ENCODE data around the gene MACROD1. TPM values are rescaled to one million over a fixed set of nuclear protein-coding genes. Genes with fewer than 3 reads are reported as not detected.
"Not testable (repeated sequence)": the region's sequence is repeated elsewhere in the genome, so short reads cannot be mapped to it uniquely, and the experiment has no call there.

Gene MACROD1
- total RNA-seq, 1 donor from 2014 or later: 19.3 TPM

DNA sequence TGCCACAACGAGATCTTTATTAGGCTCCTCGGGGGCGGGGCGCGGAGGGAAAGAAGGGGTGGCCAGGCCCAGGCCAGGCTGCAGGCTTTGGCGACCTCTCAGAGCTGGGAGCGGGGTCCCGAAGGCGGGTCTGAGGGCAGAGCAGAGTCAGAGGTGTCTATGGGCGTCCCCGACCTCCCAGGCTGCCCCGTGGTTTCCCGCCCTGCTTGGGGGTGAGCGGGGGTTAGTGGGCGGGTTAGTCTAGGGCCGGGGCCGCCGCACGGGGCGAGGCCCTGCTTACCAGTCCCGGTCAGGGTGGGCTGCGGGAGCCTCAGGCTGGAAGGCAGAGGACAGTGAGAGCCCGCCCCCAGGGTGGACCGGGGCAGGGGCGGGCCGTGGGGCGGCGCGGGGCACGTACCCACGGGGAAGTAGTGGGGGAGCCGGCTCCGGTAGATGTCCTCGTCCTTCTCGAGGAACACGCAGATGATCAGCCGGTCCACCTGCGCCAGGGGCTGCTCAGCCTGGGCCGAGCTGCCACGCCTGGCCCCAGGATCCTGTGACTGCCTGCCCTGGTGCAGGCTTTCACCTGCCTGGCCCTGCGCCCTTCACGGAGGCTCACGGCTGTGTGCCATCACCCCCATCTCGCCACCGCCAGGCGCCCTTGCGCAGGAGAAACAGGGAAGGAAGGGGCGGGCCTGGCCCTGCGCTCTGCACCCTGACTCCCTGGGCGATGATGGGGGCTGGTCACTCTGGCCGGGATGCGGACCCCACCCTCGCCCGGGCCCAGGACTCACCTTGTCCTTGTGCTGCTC, 167.2 kb downstream of the MACROD1 start:
- no peak for DNase-seq (ENCODE audit: low spot score)

DNA sequence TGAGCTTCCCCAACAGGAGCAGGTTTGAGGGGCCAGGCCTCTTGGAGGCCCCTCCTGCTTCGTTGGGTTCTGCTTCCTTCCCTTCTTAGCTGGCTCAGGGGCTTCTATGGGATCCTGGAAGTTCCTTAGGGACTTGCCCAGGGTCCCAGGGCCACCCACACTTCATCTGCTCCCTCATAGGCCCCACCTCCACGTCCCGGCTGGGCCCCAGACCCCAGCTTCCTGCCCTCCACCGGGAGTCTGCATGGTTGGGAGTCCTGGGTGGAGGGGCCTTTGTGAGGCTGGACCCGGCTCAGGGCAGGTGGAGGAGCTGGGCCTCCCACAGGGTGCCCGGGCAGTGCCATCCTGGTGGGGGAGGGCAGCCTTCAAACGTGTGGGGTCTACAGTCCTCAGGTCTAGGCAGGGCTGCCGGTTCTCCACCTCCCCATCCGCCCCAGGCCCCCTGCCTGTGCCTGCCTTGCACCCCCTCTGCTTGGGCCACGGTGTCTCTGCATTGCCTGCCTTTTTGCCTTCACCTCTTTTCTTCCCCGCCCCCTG, 168.0 kb downstream of the MACROD1 start:
- DNase-seq (ENCODE audit: low spot score): no peak

DNA sequence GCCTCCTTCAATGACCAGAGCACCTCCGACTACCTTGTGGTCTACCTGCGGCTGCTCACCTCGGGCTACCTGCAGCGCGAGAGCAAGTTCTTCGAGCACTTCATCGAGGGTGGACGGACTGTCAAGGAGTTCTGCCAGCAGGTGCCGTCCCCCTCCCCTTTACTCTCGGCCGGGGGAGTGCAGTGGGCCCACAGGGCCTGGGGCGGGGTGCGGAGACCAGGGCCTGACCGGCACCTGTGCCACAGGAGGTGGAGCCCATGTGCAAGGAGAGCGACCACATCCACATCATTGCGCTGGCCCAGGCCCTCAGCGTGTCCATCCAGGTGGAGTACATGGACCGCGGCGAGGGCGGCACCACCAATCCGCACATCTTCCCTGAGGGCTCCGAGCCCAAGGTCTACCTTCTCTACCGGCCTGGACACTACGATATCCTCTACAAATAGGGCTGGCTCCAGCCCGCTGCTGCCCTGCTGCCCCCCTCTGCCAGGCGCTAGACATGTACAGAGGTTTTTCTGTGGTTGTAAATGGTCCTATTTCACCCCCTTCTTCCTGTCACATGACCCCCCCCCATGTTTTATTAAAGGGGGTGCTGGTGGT, 168.7 kb downstream of the MACROD1 start:
- no peak for DNase-seq (ENCODE audit: low spot score)

DNA sequence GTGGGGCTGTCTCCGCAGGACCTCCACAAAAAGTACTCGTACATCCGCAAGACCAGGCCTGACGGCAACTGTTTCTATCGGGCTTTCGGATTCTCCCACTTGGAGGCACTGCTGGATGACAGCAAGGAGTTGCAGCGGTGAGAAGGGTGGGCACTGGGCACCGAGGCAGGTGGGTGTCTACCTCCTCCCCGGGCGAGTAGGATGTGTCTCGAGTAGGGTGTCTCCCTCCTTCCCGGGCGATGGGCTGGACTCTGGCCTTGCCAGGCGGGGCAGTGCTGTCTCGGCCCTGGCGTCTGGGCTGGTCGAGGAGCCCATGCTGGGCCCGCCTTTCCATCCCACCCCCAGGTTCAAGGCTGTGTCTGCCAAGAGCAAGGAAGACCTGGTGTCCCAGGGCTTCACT, 169.4 kb downstream of the MACROD1 start:
- no peak for DNase-seq (ENCODE audit: low spot score)

DNA sequence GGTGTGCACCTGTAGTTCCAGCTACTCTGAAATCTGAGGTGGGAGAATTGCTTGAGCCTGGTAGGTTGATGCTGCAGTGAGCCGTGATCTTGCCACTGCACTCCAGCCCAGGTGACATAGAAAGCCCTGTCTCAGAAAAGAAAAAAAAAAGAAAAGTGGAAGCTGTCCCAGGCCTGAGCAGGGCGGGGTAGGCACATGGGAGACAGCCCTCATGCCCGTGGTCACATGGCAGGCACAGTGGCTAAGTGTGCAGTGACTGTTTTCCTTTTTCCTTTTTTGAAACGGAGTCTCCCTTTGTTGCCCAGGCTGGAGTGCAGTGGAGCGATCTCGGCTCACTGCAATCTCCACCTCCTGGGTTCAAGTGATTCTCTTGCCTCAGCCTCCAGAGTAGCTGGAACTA, 171.9 kb downstream of the MACROD1 start:
- DNase-seq (ENCODE audit: low spot score): no peak

DNA sequence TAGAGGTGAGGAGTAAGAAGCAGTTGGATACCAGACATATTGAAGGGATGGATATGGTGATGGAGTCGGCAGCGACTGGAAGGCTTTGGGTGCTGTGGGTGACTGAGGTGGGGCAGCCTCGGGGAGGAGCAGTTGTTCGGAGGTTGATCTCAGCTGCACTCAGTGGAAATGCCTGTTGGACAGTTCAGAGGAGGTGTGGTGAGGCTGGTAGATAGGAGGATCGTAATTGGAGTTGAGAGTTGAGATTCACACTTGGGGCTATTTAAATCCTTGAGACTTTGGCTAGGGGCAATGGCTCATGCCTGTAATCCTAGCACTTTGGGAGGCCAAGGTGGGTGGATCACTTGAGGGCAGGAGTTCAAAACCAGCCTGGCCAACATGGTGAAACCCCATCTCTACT, 172.8 kb downstream of the MACROD1 start:
- DNase-seq (ENCODE audit: low spot score): no peak

DNA sequence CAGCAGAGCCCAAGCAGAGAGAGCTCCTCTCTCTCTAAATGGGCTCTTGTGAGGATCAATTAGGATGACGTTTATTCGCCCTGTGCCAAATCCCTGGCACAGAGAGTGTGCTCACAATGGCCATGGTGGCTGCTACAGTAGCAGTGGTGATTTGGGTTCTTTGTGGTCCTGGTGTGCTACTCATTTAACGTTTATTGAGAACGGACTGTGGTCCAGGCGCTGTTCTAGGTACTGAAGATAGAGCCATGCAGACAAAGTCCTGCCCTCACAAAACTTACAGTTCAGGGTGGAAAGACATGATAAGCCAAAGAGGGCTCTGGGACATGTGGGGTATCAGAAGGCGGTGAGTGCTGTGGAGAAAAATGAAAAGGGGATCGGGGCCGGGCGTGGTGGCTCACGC, 174.4 kb downstream of the MACROD1 start:
- DNase-seq (ENCODE audit: low spot score): no peak

DNA sequence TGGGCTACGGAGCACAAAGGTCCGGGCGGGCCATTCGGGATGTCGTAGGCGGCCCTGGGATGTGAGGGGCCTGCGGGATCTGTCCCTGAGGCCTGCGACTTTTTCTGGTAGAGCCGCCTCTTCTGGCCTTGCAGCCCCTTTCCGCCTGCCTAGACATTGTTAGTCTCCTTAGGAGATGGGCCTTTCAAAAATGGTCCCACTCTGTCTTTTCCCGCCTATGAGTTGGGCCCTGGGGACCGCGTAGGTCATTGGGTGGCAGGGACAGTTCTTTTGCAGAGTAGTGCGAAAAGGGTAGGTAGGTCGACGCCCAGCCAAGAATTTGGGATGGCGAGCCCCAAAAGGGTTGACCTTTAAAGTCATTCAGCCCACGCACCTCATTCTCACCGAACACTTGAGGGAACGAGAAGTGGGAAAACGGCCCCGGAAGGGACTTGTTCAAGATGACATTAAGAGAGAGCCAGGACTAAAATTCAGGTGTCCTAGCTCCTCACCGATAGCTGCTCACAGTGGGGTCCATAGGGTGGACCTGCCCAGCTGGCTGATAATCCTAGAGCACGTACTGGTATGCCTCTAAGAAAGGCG, 178.9 kb downstream of the MACROD1 start:
- no peak for DNase-seq (ENCODE audit: low spot score)

DNA sequence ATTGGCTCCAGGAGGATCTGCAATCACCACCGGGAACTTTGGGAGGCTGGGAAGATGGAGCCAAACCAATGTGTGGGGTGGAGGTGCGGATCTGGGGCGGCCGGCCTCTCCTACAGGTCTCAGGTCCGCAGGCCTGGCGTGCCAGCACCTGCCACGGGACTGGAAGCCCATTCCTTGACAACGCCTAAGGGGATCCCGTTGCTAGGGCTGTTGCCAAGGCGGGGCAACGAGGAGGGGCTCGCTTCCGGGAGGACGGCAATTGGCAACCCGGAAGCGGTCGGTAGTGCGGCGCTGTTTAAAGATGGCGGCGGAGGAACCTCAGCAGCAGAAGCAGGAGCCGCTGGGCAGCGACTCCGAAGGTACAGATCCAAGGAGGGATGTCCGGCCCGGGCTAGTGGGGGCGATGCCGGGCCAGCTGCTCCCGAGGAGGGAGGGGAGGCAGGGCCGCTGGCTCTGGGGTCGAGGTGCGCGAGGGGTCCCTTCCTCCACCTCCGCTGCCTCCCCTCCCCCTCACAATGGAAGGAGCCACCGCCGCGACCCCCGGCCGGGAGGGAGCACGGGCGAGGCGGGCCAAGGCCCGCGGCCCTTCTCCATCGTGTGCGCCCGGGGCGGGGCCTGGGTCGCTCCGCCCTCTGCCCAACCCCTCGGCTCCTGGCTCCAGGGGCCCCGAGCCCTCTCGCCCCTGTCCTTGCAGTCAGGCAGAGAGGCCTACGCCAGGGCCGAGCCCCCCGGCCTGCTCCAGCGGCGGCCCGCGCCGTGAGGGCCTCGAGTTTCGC, 179.6 kb downstream of the MACROD1 start, which contains the start of gene OTUB1:
Gene OTUB1 (plus strand): TSS at position 283 of the 776 bp plus-strand sequence. CDS start 19 bp downstream, at position 302.
- peak; percentile 90 for DNase-seq (ENCODE audit: low spot score)

DNA sequence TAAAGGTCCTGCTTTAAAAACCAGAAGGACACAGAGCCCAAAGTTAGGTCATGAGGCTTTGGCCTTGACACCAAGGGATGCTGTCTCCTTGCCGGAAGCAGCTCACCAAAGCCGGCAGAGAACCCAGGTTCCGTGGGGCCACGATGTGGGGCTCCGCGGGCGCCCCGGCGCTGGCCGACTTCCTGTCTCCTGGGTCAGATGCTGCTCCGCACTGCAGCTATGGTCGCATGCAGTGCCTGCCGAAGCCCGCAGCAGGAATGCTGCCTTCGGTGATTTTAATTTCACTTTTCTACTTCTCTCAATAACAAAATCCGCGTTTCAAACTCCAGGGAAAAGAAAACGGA, 180.1 kb downstream of the MACROD1 start:
- peak; percentile 27 for DNase-seq (ENCODE audit: low spot score)

DNA sequence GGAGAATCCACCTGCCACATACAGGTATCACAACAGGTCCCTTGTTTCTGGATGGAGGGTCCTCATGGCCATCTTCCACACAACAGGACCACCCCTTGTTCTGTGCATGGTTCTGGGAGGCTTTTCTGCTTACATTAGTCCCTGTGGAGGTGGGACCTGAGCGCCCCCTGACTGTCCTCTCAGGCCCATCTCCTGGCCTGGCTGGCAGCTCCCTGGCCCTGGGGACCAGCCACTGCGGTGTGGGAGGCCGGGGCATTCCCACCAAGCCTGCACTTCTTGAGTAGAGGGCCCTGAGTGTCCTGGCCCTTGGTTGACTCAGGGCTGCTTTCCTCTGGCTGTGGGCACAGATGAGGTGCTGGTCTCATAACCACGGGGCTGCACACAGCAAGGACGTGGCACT, 186.5 kb downstream of the MACROD1 start:
- DNase-seq (ENCODE audit: low spot score): no peak

DNA sequence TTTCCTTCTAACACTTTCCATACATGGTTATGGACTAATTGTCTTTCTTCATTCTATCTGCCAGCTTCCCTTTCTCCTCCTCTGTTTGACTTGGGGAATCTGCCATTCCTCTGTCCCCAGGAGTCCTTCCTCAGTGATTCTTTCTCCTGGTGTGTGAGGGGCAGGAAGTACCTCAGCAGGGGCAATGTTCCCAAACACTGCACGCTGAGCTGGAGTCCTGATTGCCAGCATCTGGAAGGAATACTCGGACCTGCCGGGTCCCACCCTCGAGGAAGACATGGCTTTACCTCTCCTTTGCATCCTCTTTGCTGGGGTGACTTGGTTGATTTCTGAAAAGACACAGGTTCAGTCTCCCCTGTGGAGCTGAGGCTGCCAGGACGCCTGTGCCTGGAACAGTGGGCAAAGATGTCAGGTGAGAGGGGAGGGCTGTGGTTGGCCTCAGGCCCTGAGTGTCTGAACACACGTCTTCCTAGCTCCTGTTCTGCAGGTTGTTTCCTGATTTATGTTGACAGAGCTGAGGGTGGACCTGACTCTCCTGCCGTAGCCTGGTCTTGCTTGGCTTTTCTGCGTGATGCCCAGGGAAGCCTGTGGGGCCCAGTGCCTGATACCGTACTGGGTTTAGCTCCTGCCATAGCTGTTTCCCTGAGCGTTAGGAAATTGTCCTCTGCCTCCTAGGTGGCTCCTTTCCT, 187.2 kb downstream of the MACROD1 start:
- DNase-seq (ENCODE audit: low spot score): no peak

DNA sequence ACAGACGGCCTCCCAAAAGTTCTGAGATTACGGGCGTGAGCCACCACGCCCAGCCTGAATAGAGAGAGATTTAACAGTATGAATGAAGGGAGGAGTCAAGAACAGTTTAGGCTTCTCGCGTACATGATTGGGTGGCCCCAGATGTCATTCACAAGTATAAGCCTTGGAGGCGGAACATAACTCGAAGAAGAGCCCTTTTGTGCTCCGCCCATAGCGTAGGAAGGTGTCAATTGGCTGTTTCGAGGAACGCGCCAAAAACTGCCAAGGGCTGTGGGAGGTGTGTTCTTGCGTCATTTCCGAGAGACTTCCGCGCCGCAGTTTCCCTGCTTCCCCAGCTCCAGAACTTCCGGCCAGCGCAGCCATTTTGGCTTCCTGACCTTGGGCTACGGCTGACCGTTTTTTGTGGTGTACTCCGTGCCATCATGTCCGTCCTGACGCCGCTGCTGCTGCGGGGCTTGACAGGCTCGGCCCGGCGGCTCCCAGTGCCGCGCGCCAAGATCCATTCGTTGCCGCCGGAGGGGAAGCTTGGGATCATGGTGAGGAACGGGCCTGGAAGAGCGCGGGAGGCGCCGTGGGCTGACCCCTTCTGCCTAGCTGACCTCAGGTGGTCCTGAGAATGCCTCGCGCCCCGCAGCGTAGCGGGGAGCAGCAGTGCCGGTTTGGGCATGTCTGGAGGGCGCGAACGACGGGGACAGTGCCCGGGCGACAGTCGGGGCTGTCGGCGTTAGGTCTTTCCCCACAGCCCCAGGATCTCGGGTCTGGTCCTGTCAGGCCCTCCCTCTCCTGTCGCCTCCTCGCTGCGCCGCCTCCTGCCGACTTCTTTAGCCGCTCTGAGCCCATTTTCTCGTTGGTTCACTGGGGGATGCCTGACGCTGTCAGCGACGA, 191.4 kb downstream of the MACROD1 start, which contains the start of gene COX8A:
Gene COX8A (plus strand): TSS at position 362 of the 885 bp plus-strand sequence. CDS start 61 bp downstream, at position 423.
- DNase-seq (ENCODE audit: low spot score): peak; percentile 99

DNA sequence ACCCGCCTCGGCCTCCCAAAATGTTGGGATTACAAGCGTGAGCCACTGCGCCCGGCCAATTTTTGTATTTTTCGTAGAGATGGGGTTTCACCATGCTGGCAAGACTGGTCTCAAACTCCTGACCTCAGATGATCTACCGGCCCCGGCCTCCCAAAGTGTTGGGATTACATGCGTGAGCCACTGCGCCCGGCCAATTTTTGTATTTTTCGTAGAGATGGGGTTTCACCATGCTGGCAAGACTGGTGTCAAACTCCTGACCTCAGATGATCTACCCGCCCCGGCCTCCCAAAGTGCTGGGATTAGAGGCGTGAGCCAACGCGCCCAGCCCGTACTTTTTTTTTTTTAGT, 192.0 kb downstream of the MACROD1 start:
- not testable (repeated sequence) for DNase-seq (ENCODE audit: low spot score)

DNA sequence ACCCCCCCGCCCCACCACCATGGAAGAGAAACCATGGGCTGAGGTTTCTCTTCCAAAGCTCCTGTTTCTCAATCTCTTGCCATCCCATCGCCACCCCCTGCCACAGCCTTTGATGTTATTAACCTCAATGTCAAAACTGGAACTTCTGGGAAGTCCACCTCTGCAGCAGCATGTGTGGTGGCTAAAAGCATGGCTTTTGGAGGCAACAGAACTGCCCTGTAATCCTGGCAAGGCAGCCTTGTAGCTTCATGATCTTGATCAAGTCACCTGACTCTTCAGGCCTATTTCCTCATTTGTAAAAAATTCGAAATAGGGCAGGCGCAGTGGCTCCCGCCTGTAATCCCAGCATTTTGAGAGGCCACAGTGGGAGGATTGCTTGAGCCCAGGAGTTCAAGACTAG, 195.0 kb downstream of the MACROD1 start:
- DNase-seq (ENCODE audit: low spot score): no peak

DNA sequence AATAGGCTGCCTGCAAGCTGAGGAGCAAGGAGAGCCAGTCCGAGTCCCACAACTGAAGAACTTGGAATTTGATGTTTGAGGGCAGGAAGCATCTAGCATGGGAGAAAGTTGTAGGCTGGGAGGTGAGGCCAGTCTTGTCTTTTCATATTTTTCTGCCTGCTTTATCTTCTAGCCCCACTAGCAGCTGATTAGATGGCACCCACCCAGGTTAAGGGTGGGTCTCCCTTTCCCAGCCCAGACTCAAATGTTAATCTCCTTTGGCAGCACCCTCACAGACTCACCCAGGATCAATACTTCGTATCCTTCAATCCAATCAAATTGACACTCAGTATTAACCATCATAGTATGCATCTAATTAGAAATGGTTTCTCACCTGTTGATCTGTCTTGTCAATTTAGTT, 196.5 kb downstream of the MACROD1 start:
- DNase-seq (ENCODE audit: low spot score): no peak

DNA sequence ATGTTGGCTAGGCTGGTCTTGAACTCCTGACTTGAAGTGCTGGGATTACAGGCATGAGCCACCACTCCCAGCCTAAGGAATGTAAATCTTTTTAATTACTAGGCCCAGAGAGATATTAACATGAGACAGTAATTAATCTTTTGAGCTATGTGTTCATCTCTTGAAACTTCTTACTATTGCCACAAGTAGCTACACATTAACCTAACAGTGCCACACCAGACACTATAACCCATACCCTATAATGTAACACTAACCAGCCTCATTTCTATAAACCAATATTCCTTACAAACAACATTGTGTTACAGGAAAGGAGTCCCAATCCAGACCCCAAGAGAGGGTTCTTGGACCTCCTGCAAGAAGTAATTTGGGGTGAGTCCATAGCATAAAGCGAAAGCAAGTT, 199.5 kb downstream of the MACROD1 start:
- no peak for DNase-seq (ENCODE audit: low spot score)

DNA sequence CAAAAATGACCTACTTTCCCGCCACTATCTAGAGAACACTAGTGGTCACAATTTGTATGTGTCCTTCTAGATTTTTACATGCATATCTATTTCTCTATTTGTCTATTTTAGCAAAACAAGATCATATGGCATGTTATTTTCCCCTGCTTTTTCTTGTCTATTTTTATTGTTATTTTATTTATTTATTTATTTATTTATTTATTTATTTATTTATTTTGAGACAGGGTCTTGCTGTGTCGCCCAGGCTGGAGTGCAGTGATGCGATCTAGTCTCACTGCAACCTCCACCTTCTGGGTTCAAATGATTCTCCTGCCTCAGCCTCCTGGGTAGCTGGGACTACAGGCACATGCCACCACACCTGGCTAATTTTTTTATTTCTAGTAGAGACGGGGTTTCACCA, 202.0 kb downstream of the MACROD1 start:
- DNase-seq (ENCODE audit: low spot score): not testable (repeated sequence)

DNA sequence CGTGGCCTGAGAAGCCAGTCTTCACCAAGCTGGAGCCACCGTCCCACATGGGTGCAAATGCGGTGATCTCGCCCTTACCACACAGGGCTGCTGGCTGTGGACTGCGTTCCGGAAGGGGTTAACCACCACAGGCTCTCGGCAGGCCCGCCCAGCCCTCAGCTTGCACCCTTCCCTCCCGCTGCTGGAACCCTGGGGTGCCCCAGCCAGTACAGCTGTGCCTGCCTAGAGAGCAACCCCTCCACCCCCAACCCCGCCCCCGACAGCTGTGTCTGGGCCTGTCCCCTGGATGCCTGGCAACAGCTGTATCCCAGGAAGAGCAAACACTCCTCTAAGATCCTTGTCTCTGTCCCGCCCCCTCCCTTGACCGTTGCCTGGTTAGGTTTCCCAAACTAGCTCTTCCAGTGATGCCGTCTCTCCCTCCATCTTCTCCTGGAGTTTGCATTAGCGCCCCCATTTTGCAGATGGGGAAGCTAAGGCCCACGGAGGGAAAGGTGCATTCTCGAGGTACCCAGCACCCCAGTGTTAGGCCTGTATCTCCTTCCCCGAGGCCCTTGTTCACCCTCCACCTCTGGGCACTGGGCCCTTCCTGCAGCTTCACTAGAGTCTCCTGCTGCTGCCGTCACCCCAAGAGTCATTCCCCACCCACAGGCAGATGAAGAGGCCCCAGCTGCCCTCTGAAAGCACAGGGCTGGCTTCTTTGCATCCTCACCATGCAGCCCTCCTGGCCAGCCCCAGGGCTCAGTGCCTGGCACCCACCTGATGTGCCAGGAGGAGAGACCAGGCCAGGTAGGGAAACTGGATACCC, 204.1 kb downstream of the MACROD1 start:
- no peak for DNase-seq (ENCODE audit: low spot score)

DNA sequence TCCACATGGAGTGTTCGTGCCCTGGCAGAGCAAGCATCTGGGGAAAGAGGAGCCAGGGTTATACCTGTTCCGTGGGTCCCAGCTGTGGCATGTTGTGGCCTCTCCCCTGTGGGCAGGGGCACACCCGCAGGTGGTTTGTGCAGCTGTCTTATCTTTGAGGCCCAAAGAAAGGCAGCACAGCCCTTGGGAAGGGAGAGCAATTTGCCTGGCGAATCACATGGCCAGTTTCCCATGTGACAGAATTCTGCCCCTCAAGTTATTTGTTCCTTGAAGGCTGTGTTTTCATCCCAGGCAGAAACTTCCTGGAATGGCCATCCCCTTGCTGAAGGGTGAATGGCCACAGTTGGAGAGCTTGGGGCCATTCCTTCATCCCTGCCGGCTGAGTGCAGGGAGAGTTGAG, 207.9 kb downstream of the MACROD1 start:
- no peak for DNase-seq (ENCODE audit: low spot score)
